BE2C (cell line): ENCODE results near the gene CHD6.

Experiments used
- DNase-seq: peaks from one replicate; pipeline ENCODE4 v3.0.0-alpha.2; 2020
- H3K27me3 ChIP-seq: fragments of 250-450 bp; sonication (Bioruptor Pico); 2 replicates; pipeline ENCODE4 v1.5.1; 2020; ENCODE audit warnings: mild to moderate bottlenecking
- H3K36me3 ChIP-seq: fragments of 250-450 bp; sonication (Bioruptor Pico); 2 replicates; pipeline ENCODE4 v1.5.1; 2020; ENCODE audit warnings: mild to moderate bottlenecking
- H3K4me1 ChIP-seq: fragments of 250-450 bp; sonication (Bioruptor Pico); 2 replicates; pipeline ENCODE4 v1.5.1; 2020
- H3K4me3 ChIP-seq: 2 replicates; pipeline ENCODE4 v1.5.1; 2011; ENCODE audit warnings: low read depth, low read length
- H3K9me3 ChIP-seq: fragments of 250-450 bp; sonication (Bioruptor Pico); 2 replicates; pipeline ENCODE4 v1.5.1; 2020
- CTCF ChIP-seq: IDR thresholded peaks from 2 replicates; pipeline ENCODE4 v1.5.1; 2012; ENCODE audit warnings: mild to moderate bottlenecking, low read depth, low read length

CHD6 gene

GRCh38 chr20:41574802-41575389 lies 43.3 kb downstream of the CHD6 start:
- H3K4me1 ChIP-seq = peaks cover 5% of the 10 kb centered on the region
- H3K9me3 ChIP-seq = no peaks in the 10 kb centered on the region
- no peak overlapping the region for H3K4me3 ChIP-seq
- no peak for TF ChIP-seq CTCF
- DNase-seq = no peak
- no peaks in the 10 kb centered on the region for H3K36me3 ChIP-seq
- H3K27me3 ChIP-seq = no peaks in the 10 kb centered on the region

GRCh38 chr20:41573955-41574354 lies 44.2 kb downstream of the CHD6 start:
- Histone ChIP-seq H3K4me3 (no peak overlapping the region), H3K4me1 (peaks cover 5% of the 10 kb centered on the region), H3K9me3 (no peaks in the 10 kb centered on the region), H3K36me3 (no peaks in the 10 kb centered on the region), H3K27me3 (no peaks in the 10 kb centered on the region)
- DNase-seq = no peak
- no peak for TF ChIP-seq CTCF

GRCh38 chr20:41572010-41572572 lies 46.1 kb downstream of the CHD6 start:
- Histone ChIP-seq H3K4me3 (no peak overlapping the region), H3K36me3 (no peaks in the 10 kb centered on the region), H3K9me3 (no peaks in the 10 kb centered on the region), H3K4me1 (peaks cover 3% of the 10 kb centered on the region), H3K27me3 (no peaks in the 10 kb centered on the region)
- no peak for DNase-seq
- no peak for TF ChIP-seq CTCF

- H3K4me3 ChIP-seq = no peak overlapping the region
- peaks cover 3% of the 10 kb centered on the region for H3K4me1 ChIP-seq
- no peaks in the 10 kb centered on the region for H3K36me3 ChIP-seq
- no peak for DNase-seq
- H3K27me3 ChIP-seq = no peaks in the 10 kb centered on the region
- H3K9me3 ChIP-seq = no peaks in the 10 kb centered on the region
- TF ChIP-seq CTCF = no peak
Observed at GRCh38 chr20:41571006-41571405, 47.2 kb downstream of the CHD6 start.

- Histone ChIP-seq H3K9me3 (no peaks in the 10 kb centered on the region), H3K36me3 (no peaks in the 10 kb centered on the region), H3K4me1 (peaks cover 3% of the 10 kb centered on the region), H3K27me3 (no peaks in the 10 kb centered on the region), H3K4me3 (no peak overlapping the region)
- no peak for TF ChIP-seq CTCF
- no peak for DNase-seq
Observed at GRCh38 chr20:41570557-41570956, 47.6 kb downstream of the CHD6 start.

- no peak for TF ChIP-seq CTCF
- H3K9me3 ChIP-seq = no peaks in the 10 kb centered on the region
- H3K4me1 ChIP-seq = no peaks in the 10 kb centered on the region; the same call in 1 of the 2 replicates
- H3K27me3 ChIP-seq = no peaks in the 10 kb centered on the region
- no peak overlapping the region for H3K4me3 ChIP-seq
- DNase-seq = no peak
- H3K36me3 ChIP-seq = no peaks in the 10 kb centered on the region
Observed at GRCh38 chr20:41567615-41568014, 50.6 kb downstream of the CHD6 start.
